ENCODE measurements around the gene TGM4. TPM values are rescaled to one million over a fixed set of nuclear protein-coding genes. Genes with fewer than 3 reads are reported as not detected.

TGM4 gene
- total and polyA plus RNA-seq, 10 of the 15 experiments (the other 5 are each of a cell fraction or from before 2014, with no cell fraction given): not detected

GRCh38 chr3:44842376-44842775 is 32.0 kb upstream of the TGM4 start (continued):
- TF ChIP-seq SRF (IDR thresholded peaks at IDR 0.05; ENCODE audit: low read depth in 2 of 2, low read length in 2 of 2): no peak
- no peak for TF ChIP-seq SMAD1 (IDR thresholded peaks at IDR 0.05; ENCODE audit: low read depth, partially characterized antibody)
- TF ChIP-seq NFYA (IDR thresholded peaks at IDR 0.05; ENCODE audit: borderline replicate concordance, low read depth, low read length): no peak
- no peak for TF ChIP-seq JUND (IDR thresholded peaks at IDR 0.05; ENCODE audit: low read depth, low read length)
- no peak for TF ChIP-seq EGR1 (IDR thresholded peaks at IDR 0.05; ENCODE audit: borderline replicate concordance in 1 of 2, low read depth in 2 of 2, low read length in 2 of 2)
- no peak for TF ChIP-seq ZNF687 (IDR thresholded peaks at IDR 0.05)
- no peak for TF ChIP-seq POLR2AphosphoS2 (IDR thresholded peaks at IDR 0.05; ENCODE audit: low read depth, low read length)
- no peak for TF ChIP-seq HSF1 (IDR thresholded peaks at IDR 0.05; ENCODE audit: low read depth, low read length)
- TF ChIP-seq E2F8 (IDR thresholded peaks at IDR 0.05; ENCODE audit: low read depth, partially characterized antibody): no peak
- TF ChIP-seq BMI1 (IDR thresholded peaks at IDR 0.05; ENCODE audit: borderline replicate concordance): no peak

Data from GM12878 (cell line).